ENCODE results near the gene ABCD1.

The ABCD1 gene

GRCh38 chrX:153736871-153737441 lies 12.3 kb downstream of the ABCD1 start:
- TF ChIP-seq EZH2 (IDR thresholded peaks at IDR 0.05; ENCODE audit: borderline replicate concordance, low read length), result no peak
- no peak for TF ChIP-seq CTCF (IDR thresholded peaks at IDR 0.05; ENCODE audit: low read length)
- Histone ChIP-seq H3K79me2 (ENCODE audit: insufficient read depth, low read length) (no peaks in the 10 kb centered on the region), H3K9me2 (ENCODE audit: low read depth, low read length) (no peaks in the 10 kb centered on the region), H2AFZ (ENCODE audit: low read length) (no peak overlapping the region), H3K27ac (ENCODE audit: low read depth, low read length, poor library complexity, severe bottlenecking) (no peak overlapping the region), H4K20me1 (ENCODE audit: insufficient read depth, low read length) (no peaks in the 10 kb centered on the region), H3K4me1 (ENCODE audit: insufficient read depth, low read length, severe bottlenecking) (no peaks in the 10 kb centered on the region), H3K36me3 (ENCODE audit: insufficient read depth, low read length) (no peaks in the 10 kb centered on the region; the same call in 1 of the 2 replicates), H3F3A (ENCODE audit: insufficient read depth, low read length) (no peaks in the 10 kb centered on the region), H3K9me3 (ENCODE audit: low read length) (no peaks in the 10 kb centered on the region), H3K27me3 (ENCODE audit: insufficient read depth, low read length) (no peaks in the 10 kb centered on the region), H3K4me3 (ENCODE audit: low read depth, low read length, poor library complexity, severe bottlenecking) (no peak overlapping the region), H3K4me2 (ENCODE audit: low read length) (no peak overlapping the region), H3K9ac (ENCODE audit: low read length) (no peak overlapping the region)

- H3K36me3 ChIP-seq (ENCODE audit: insufficient read depth, low read length), result no peaks in the 10 kb centered on the region
- no peaks in the 10 kb centered on the region for H3K27me3 ChIP-seq (ENCODE audit: insufficient read depth, low read length)
- H3K4me2 ChIP-seq (ENCODE audit: low read length), result no peak overlapping the region
- H4K20me1 ChIP-seq (ENCODE audit: insufficient read depth, low read length), result no peaks in the 10 kb centered on the region
- H3K4me1 ChIP-seq (ENCODE audit: insufficient read depth, low read length, severe bottlenecking), result no peaks in the 10 kb centered on the region
- no peak overlapping the region for H3K4me3 ChIP-seq (ENCODE audit: low read depth, low read length, poor library complexity, severe bottlenecking)
- H3K9ac ChIP-seq (ENCODE audit: low read length), result no peak overlapping the region
- TF ChIP-seq CTCF (IDR thresholded peaks at IDR 0.05; ENCODE audit: low read length) (no peak), EZH2 (IDR thresholded peaks at IDR 0.05; ENCODE audit: borderline replicate concordance, low read length) (no peak)
- no peak overlapping the region for H2AFZ ChIP-seq (ENCODE audit: low read length)
- no peak overlapping the region for H3K27ac ChIP-seq (ENCODE audit: low read depth, low read length, poor library complexity, severe bottlenecking)
- no peaks in the 10 kb centered on the region for H3K9me3 ChIP-seq (ENCODE audit: low read length)
- H3K79me2 ChIP-seq (ENCODE audit: insufficient read depth, low read length), result no peaks in the 10 kb centered on the region
- no peaks in the 10 kb centered on the region for H3F3A ChIP-seq (ENCODE audit: insufficient read depth, low read length)
- H3K9me2 ChIP-seq (ENCODE audit: low read depth, low read length), result no peaks in the 10 kb centered on the region
These were observed 13.5 kb downstream of the ABCD1 start for GRCh38 chrX:153738056-153738605.

GRCh38 chrX:153739754-153740486 lies 15.3 kb downstream of the ABCD1 start:
- no peak overlapping the region for H3K27ac ChIP-seq (ENCODE audit: low read depth, low read length, poor library complexity, severe bottlenecking)
- no peaks in the 10 kb centered on the region for H3K4me1 ChIP-seq (ENCODE audit: insufficient read depth, low read length, severe bottlenecking)
- H3K9ac ChIP-seq (ENCODE audit: low read length), result no peak overlapping the region
- H4K20me1 ChIP-seq (ENCODE audit: insufficient read depth, low read length), result no peaks in the 10 kb centered on the region
- no peak overlapping the region for H2AFZ ChIP-seq (ENCODE audit: low read length)
- TF ChIP-seq CTCF (IDR thresholded peaks at IDR 0.05; ENCODE audit: low read length) (no peak), EZH2 (IDR thresholded peaks at IDR 0.05; ENCODE audit: borderline replicate concordance, low read length) (no peak)
- no peaks in the 10 kb centered on the region for H3K79me2 ChIP-seq (ENCODE audit: insufficient read depth, low read length)
- H3K36me3 ChIP-seq (ENCODE audit: insufficient read depth, low read length), result no peaks in the 10 kb centered on the region
- no peak overlapping the region for H3K4me3 ChIP-seq (ENCODE audit: low read depth, low read length, poor library complexity, severe bottlenecking)
- no peaks in the 10 kb centered on the region for H3K9me3 ChIP-seq (ENCODE audit: low read length)
- H3K4me2 ChIP-seq (ENCODE audit: low read length), result no peak overlapping the region
- no peaks in the 10 kb centered on the region for H3K9me2 ChIP-seq (ENCODE audit: low read depth, low read length)
- H3F3A ChIP-seq (ENCODE audit: insufficient read depth, low read length), result no peaks in the 10 kb centered on the region
- no peaks in the 10 kb centered on the region for H3K27me3 ChIP-seq (ENCODE audit: insufficient read depth, low read length)

All from OCI-LY1 (cell line).